ENCODE results near the gene BRWD1.

DNA sequence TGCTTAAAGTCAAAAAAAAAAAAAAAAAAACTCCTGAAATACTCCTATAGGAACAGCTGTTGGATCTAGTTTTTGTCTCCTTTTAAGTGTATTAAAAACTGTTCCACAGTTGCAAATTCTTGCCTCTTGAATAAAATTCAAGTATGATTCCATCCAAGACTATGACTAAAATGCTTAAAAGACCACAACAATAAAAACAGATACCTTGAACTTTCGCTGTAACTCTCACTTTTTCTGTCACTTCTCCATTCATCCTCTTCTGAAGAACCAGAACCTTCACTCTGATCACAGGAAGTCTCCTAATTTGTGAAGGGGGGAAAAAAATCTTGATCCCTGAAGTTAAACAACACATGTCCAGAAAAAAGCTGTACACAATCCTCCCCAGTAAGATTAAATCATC, 75.2 kb downstream of the BRWD1 start:
- TF ChIP-seq EP300 (IDR thresholded peaks at IDR 0.05; ENCODE audit: low read depth): no peak
- TF ChIP-seq, protein P1, sequence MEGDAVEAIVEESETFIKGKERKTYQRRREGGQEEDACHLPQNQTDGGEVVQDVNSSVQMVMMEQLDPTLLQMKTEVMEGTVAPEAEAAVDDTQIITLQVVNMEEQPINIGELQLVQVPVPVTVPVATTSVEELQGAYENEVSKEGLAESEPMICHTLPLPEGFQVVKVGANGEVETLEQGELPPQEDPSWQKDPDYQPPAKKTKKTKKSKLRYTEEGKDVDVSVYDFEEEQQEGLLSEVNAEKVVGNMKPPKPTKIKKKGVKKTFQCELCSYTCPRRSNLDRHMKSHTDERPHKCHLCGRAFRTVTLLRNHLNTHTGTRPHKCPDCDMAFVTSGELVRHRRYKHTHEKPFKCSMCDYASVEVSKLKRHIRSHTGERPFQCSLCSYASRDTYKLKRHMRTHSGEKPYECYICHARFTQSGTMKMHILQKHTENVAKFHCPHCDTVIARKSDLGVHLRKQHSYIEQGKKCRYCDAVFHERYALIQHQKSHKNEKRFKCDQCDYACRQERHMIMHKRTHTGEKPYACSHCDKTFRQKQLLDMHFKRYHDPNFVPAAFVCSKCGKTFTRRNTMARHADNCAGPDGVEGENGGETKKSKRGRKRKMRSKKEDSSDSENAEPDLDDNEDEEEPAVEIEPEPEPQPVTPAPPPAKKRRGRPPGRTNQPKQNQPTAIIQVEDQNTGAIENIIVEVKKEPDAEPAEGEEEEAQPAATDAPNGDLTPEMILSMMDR (IDR thresholded peaks at IDR 0.05): no peak
- no peak for TF ChIP-seq POLR2A (IDR thresholded peaks at IDR 0.05)
- no peak for TF ChIP-seq POLR2AphosphoS5 (IDR thresholded peaks at IDR 0.05)

Measured in transverse colon (tissue), 4 donors.